GM10266 (cell line): Measurements from ENCODE around the gene KIAA0319L.
"Not testable (repeated sequence)": the region's sequence is repeated elsewhere in the genome, so short reads cannot be mapped to it uniquely, and the experiment has no call there.

Experiments
- DNase-seq: peaks from one replicate; pipeline ENCODE4 v3.0.0; 2012; ENCODE audit errors: extremely low spot score
- TF ChIP-seq, protein P1 (sequence below): IDR thresholded peaks from 2 replicates; pipeline ENCODE4 v1.5.1; 2012; ENCODE audit warnings: mild to moderate bottlenecking, low read depth; ENCODE audit not compliant: control insufficient read depth, insufficient read depth; ENCODE audit errors: missing control alignments

Gene KIAA0319L

DNA sequence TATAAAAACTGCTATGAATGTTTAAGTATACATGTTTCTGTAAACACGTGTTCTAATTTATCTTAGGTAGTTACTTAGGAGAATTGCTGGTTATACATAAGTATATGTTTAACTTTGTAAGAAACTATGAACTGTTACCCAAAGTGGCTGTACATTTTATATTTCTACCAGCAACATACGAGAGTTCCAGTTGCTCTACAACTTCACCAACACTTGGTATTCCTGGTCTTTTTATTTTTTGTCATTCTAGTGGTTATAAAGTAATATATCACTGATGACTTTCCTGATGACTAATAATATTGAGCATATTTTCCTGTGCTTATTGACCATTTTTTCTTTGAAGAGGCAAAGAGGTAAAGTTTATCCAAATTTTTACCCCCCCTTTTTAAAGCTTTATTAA lies 76.0 kb downstream of the KIAA0319L start:
- no peak for DNase-seq

DNA sequence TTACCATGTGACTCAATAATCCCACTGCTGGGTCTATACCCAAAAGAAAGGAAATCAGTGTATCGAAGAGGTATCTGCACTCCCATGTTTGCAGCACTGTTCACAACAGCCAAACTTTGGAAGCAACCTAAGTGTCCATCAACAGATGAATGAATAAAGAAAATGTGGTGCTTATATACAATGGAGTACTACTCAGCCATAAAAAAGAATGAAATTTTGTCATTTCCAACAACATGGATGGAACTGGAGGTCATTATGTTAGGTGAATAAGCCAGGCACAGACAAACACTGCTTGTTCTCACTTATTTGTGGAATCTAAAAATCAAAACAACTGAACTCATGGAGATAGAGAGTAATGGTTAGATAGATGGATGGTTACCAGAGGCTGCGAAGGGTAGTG lies 79.3 kb downstream of the KIAA0319L start:
- no peak for DNase-seq
- TF ChIP-seq, protein P1, sequence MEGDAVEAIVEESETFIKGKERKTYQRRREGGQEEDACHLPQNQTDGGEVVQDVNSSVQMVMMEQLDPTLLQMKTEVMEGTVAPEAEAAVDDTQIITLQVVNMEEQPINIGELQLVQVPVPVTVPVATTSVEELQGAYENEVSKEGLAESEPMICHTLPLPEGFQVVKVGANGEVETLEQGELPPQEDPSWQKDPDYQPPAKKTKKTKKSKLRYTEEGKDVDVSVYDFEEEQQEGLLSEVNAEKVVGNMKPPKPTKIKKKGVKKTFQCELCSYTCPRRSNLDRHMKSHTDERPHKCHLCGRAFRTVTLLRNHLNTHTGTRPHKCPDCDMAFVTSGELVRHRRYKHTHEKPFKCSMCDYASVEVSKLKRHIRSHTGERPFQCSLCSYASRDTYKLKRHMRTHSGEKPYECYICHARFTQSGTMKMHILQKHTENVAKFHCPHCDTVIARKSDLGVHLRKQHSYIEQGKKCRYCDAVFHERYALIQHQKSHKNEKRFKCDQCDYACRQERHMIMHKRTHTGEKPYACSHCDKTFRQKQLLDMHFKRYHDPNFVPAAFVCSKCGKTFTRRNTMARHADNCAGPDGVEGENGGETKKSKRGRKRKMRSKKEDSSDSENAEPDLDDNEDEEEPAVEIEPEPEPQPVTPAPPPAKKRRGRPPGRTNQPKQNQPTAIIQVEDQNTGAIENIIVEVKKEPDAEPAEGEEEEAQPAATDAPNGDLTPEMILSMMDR, result no peak

More for the DNA sequence above, 76.0 kb downstream of the KIAA0319L start:
- TF ChIP-seq, protein P1, result no peak

DNA sequence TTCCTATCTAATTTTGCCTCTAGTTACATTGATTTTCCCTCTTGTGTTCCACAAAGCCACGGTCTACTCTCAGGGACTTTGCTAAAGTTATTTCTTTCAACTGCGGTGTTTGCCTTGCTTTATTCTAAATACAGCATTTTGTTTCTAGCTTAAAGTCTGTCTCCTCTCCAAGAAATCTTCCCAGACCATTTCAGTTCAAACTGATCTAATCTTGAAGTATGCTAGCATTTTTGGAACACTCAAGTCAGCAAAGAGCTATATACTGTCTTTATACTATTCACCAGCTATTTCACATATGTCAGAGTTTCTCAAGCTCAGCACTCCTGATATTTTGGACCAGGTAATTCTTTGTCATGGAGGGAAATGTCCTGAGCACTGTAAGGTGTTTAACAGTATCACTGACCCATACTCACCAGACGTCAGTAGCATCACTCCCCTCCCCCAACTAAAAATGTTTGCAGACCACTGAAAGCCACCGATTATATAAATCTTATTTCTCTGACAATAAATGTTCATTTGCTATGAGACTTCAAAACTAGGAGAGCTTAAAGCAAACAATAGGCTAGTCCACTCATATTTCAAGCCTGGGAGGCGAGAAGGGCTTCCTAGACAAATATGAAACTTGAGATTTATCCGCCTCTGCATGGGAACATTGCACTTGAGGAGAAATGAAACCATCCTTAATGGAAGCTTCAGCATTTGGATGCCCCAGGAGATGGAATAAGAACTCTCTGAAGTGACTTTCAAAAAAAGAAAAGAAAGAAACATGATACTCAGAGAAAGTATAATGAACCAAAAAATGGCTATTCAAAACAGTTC lies 81.1 kb downstream of the KIAA0319L start:
- no peak for DNase-seq

DNA sequence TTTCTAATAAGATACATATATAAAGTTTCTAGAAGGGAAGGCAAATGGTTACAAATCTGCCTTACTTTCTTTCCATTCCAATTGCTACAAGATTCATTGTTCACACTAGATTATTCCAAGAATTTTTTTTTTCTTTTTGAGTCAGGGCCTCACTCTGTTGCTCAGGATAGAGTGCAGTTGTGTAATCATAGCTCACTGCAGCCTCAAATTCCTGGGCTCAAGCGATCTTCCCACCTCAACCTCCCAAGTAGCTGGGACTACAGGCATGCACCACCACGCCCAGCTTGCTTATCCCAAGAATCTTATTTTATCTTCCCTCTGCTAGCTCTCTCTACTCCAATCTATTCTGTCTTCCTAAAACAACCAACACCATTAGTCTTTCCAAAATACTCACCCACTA lies 81.8 kb downstream of the KIAA0319L start:
- TF ChIP-seq, protein P1, result no peak
- DNase-seq, result no peak

More for the DNA sequence above, 81.1 kb downstream of the KIAA0319L start:
- TF ChIP-seq, protein P1, result no peak

DNA sequence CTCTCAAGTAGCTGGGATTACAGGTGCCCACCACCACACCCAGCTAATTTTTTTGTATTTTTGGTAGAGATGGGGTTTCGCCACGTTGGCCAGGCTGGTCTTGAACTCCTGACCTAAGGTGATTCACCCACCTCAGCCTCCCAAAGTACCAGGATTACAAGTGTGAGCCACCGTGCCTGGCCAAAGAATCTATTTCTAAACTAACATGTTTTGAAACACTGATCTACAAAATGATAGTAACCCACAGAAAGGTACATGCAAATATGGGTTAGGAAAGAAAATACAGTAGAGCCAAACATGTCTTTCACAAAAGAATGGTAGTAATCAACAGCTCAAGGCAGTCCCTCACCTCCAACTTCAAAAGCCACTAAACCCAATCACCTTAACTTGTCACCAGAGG lies 84.0 kb downstream of the KIAA0319L start:
- not testable (repeated sequence) for DNase-seq

DNA sequence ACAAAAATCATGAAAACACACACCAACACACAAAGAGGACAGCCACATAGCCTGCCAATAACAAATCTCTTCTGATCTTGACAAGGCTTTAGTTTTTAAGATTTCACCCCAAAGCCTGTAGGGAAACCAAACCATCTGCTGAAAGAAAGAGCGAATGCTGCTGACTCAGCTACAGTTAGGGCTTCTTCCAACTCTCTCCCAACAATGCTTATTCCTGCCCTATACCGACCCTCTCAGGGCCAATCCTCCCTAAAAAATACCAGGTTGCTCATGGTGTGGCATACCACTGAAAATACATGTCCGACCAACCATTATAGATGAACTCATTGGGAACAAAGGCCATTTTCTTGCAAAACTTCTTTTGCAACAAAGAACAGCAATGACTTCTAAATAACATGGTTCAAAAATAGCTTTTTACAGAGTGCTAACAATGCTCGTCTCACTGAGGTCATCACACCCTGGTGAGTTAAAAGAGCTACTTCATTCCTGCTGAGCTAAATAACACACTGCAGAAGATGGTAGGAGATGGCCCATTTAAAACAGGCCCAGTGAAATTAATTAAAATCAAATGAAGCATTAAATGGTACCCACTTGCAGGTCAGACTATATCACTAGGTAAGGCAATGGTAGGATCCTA lies 86.1 kb downstream of the KIAA0319L start:
- TF ChIP-seq, protein P1, result no peak
- DNase-seq, result no peak

DNA sequence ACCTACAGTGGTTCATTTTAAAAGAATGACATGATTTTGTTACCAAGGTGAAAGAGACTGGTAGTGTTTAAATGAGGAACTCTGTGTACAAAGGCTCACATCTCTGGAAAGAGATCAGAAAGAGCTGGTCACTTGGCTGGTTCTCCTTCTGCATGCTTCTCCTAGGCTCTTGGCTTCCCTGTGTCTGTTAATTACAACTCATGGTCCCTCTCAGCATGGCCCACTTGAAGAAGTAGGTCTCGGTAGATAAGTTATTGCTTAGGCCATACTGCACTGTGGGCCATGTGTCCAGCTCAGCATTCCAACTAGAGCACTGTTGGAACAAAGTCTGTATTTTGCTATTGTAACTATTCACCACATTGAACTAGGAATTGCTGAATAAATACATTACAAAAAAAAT lies 91.1 kb downstream of the KIAA0319L start:
- TF ChIP-seq, protein P1, result no peak
- DNase-seq, result no peak

DNA sequence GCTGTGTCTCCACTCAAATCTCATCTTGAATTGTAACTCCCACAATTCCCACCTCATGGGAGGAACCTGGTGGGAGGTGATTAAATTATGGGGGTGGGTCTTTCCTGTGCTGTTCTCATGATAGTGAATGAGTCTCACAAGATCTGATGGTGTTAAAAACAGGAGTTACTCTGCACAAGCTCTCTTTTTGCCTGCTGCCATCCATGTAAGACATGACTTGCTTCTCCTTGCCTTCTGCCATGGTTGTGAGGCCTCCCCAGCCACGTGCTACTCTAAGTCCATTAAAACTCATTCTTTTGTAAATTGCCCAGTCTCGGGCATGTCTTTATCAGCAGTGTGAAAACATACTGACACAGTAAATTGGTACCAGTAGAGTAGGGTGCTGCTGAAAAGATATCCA lies 93.5 kb downstream of the KIAA0319L start:
- DNase-seq, result not testable (repeated sequence)
